GM12878 (cell line): ENCODE measurements around the gene EFCAB11. TPM values are rescaled to one million over a fixed set of nuclear protein-coding genes. Genes with fewer than 3 reads are reported as not detected.

Experiments used
- ATAC-seq: fragments of 200-7000 bp; cut with Tn5 transposase; 3 replicates; pipeline ENCODE4 v1.9.1; 2020; ENCODE audit warnings: mild to moderate bottlenecking, moderate library complexity
- BruUV-seq: library from RNA; stranded (reverse); fragments of 400-500 nt; replicated peaks from 2 replicates; lab custom pipeline; 2021; lab: Mats Ljungman, UMichigan
- CTCF ChIA-PET: fragments of 300-600 bp; sonication (Branson Sonifier 250); formaldehyde crosslinking; extraction: SDS; loops from one replicate; lab custom pipeline; 2021; ENCODE audit warnings: inconsistent platforms; lab: Yijun Ruan, JAX
- POLR2A ChIA-PET: fragments of 350-600 bp; formaldehyde crosslinking; extraction: SDS; loops from one replicate; lab custom pipeline; 2021; ENCODE audit warnings: inconsistent platforms; lab: Charles Lee
- RAD21 ChIA-PET: fragments of 300-600 bp; sonication (Branson Sonifier 250); formaldehyde crosslinking; loops from one replicate; lab custom pipeline; 2023; ENCODE audit warnings: antibody characterized with exemption; ENCODE audit not compliant: unreplicated experiment; lab: Charles Lee
- SMC1A ChIA-PET: fragments of 300-600 bp; sonication (Branson Sonifier 250); formaldehyde crosslinking; loops from one replicate; lab custom pipeline; 2023; ENCODE audit not compliant: unreplicated experiment, uncharacterized antibody; lab: Charles Lee
- DNase-seq: peaks from one replicate; pipeline ENCODE4 v3.0.0-alpha.2; 2011; ENCODE audit warnings: low read depth, low spot score
- FAIRE-seq: peaks from 3 replicates; lab custom pipeline; 2011; peaks lifted over from hg19 to GRCh38; lab: Jason Lieb, UNC
- H2AFZ ChIP-seq: 2 replicates; pipeline ENCODE4 v1.6.0; 2011; ENCODE audit warnings: low read depth, low read length, control low read depth; ENCODE audit not compliant: control insufficient read depth
- H3K27ac ChIP-seq: 2 replicates; pipeline ENCODE4 v1.5.1; 2011; ENCODE audit warnings: control low read depth; ENCODE audit not compliant: control insufficient read depth, insufficient read depth
- H3K27me3 ChIP-seq, 2 experiments: replicated peaks in 1 of 2; 2 replicates each; pipeline versions ENCODE4 v1.6.0 to v1.6.1; 2011; ENCODE audit warnings: low read length in 1 of 2; ENCODE audit not compliant: control insufficient read depth in 2 of 2, insufficient read depth in 2 of 2
- H3K36me3 ChIP-seq, 2 experiments: 2 replicates each; pipeline ENCODE4 v1.5.1; 2011; ENCODE audit warnings: low read length in 1 of 2; ENCODE audit not compliant: control insufficient read depth in 2 of 2, insufficient read depth in 2 of 2
- H3K4me1 ChIP-seq: 2 replicates; pipeline ENCODE4 v1.6.1; 2011; ENCODE audit warnings: mild to moderate bottlenecking, low read length, moderate library complexity, mixed read lengths; ENCODE audit not compliant: control insufficient read depth, insufficient read depth
- H3K4me2 ChIP-seq: 2 replicates; pipeline ENCODE4 v1.6.0; 2011; ENCODE audit warnings: control low read depth; ENCODE audit not compliant: control insufficient read depth, insufficient read depth
- H3K4me3 ChIP-seq: fragments of 200-600 bp; sonication (generic); 2 replicates; pipeline ENCODE4 v1.5.1; 2016
- H3K79me2 ChIP-seq: 2 replicates; pipeline ENCODE4 v1.6.0; 2011; ENCODE audit warnings: low read length; ENCODE audit not compliant: control insufficient read depth, insufficient read depth
- H3K9ac ChIP-seq: 2 replicates; pipeline ENCODE4 v1.8.0; 2011; ENCODE audit warnings: low read length, control low read depth, mixed read lengths; ENCODE audit not compliant: control insufficient read depth, insufficient read depth
- H3K9me3 ChIP-seq: replicated peaks from 3 replicates; pipeline ENCODE4 v1.5.1; 2011; ENCODE audit warnings: mild to moderate bottlenecking, low read length; ENCODE audit not compliant: control insufficient read depth, insufficient read depth
- H4K20me1 ChIP-seq: 2 replicates; pipeline ENCODE4 v1.6.0; 2011; ENCODE audit not compliant: control insufficient read depth, insufficient read depth
- BACH1 ChIP-seq: fragments of 450-650 bp; IDR thresholded peaks from 2 replicates; pipeline ENCODE4 v1.6.1; 2017; ENCODE audit warnings: mild to moderate bottlenecking, borderline replicate concordance
- CBFB ChIP-seq: IDR thresholded peaks from 2 replicates; pipeline ENCODE4 v1.6.1; 2016; ENCODE audit warnings: antibody characterized with exemption, low read depth
- CBX5 ChIP-seq: sonication (generic); IDR thresholded peaks from 2 replicates; pipeline ENCODE4 v1.6.1; 2016; ENCODE audit warnings: low read depth, moderate library complexity, mild to moderate bottlenecking, inconsistent platforms
- CREM ChIP-seq: IDR thresholded peaks from 2 replicates; pipeline ENCODE4 v1.6.1; 2014; ENCODE audit warnings: antibody characterized with exemption, low read depth
- ETV6 ChIP-seq, 2 experiments: fragments of 450-650 bp in 1 of 2; IDR thresholded peaks in 1 of 2; conservative IDR thresholded peaks in 1 of 2; 2 replicates each; pipeline ENCODE4 v1.6.1; 2014; ENCODE audit warnings: antibody characterized with exemption in 1 of 2, borderline replicate concordance in 1 of 2, low read depth in 1 of 2, mild to moderate bottlenecking in 1 of 2, moderate library complexity in 1 of 2
- IKZF2 ChIP-seq, 2 experiments: fragments of 450-650 bp; IDR thresholded peaks; 2 replicates each; pipeline ENCODE4 v1.6.1; 2017; ENCODE audit warnings: mild to moderate bottlenecking in 2 of 2, moderate library complexity in 2 of 2
- JUNB ChIP-seq: IDR thresholded peaks from 2 replicates; pipeline ENCODE4 v1.6.1; 2016; ENCODE audit warnings: antibody characterized with exemption, mild to moderate bottlenecking
- MXI1 ChIP-seq: fragments of 150-350 bp; IDR thresholded peaks from 2 replicates; pipeline ENCODE4 v1.6.1; 2011; ENCODE audit warnings: low read depth, mild to moderate bottlenecking, inconsistent platforms, low read length, improper control_type of control experiment
- RBBP5 ChIP-seq: fragments of 200-600 bp; sonication (generic); conservative IDR thresholded peaks from 2 replicates; pipeline ENCODE4 v1.6.1; 2016
- ZSCAN29 ChIP-seq: fragments of 450-650 bp; IDR thresholded peaks from 2 replicates; pipeline ENCODE4 v1.6.1; 2017; ENCODE audit warnings: mild to moderate bottlenecking, moderate library complexity
- WGBS: methylation state at CpG from one replicate; pipeline ENCODE4 v1.1.6; 2016; ENCODE audit warnings: low lambda C conversion rate; ENCODE audit not compliant: insufficient replicate concordance, insufficient coverage; ENCODE audit errors: missing lambda C conversion rate; 5-methylcytosine and 5-hydroxymethylcytosine counted together
- in situ Hi-C: fragments of 300-500 bp; cut with MboI; formaldehyde crosslinking; loops from 9 replicates; pipeline ENCODE4 v1.14.3; 2018; ENCODE audit warnings: mixed read lengths
- intact Hi-C: fragments of 100-400 bp; cut with micrococcal nuclease; formaldehyde crosslinking; loops from one replicate; pipeline ENCODE4 v1.14.2; 2022; ENCODE audit not compliant: unreplicated experiment
- polyA plus RNA-seq, 11 experiments: library from polyadenylated mRNA; depleted of rRNA in 4 of 11; unstranded in 6 of 11; stranded (reverse) in 5 of 11; fragments of >200 nt; fragmentation: Nextera tagmentation in 4 of 11; fragmentation: Illumina TruSeq in 1 of 11; extraction: Ambion mirVana in 4 of 11; extraction: Trizol in 1 of 11; gene quantifications; 1 replicate in 1 of 11; 2 replicates in 10 of 11; pipeline versions ENCODE4 v1.2.1 to v1.2.3, GENCODE V29; 2011 to 2016; ENCODE audit warnings: inconsistent platforms in 2 of 11, missing spikeins in 2 of 11, low read depth in 1 of 11
- total RNA-seq, 4 experiments: library from RNA; depleted of rRNA in 3 of 4; stranded (reverse); fragments of >200 nt in 3 of 4; fragmentation: Illumina TruSeq in 1 of 4; extraction: Trizol in 1 of 4; gene quantifications; 2 replicates each; pipeline versions ENCODE4 v1.2.1 to v1.2.3, GENCODE V29; 2013 to 2021
- TF ChIP-seq, protein P1 (sequence below): fragments of 450-650 bp; IDR thresholded peaks from 2 replicates; pipeline ENCODE4 v1.6.1; 2017; ENCODE audit warnings: borderline replicate concordance
- TF ChIP-seq, protein P2 (sequence below): fragments of 450-650 bp; IDR thresholded peaks from 2 replicates; pipeline ENCODE4 v1.6.1; 2018; ENCODE audit warnings: mild to moderate bottlenecking, low read depth, moderate library complexity; ENCODE audit not compliant: partially characterized antibody
- TF ChIP-seq, protein P3 (sequence below): fragments of 450-650 bp; IDR thresholded peaks from 2 replicates; pipeline ENCODE4 v1.6.1; 2016; ENCODE audit warnings: mild to moderate bottlenecking, moderate library complexity, borderline replicate concordance
- TF ChIP-seq, protein P4 (sequence below): fragments of 450-650 bp; IDR thresholded peaks from 2 replicates; pipeline ENCODE4 v1.6.1; 2017; ENCODE audit warnings: low read depth, mild to moderate bottlenecking, moderate library complexity

EFCAB11 gene
- total and polyA plus RNA-seq, 10 of the 15 experiments (the other 5 are each of a cell fraction or from before 2014, with no cell fraction given) = 8.6 to 37.4 (median 18.0) TPM

DNA sequence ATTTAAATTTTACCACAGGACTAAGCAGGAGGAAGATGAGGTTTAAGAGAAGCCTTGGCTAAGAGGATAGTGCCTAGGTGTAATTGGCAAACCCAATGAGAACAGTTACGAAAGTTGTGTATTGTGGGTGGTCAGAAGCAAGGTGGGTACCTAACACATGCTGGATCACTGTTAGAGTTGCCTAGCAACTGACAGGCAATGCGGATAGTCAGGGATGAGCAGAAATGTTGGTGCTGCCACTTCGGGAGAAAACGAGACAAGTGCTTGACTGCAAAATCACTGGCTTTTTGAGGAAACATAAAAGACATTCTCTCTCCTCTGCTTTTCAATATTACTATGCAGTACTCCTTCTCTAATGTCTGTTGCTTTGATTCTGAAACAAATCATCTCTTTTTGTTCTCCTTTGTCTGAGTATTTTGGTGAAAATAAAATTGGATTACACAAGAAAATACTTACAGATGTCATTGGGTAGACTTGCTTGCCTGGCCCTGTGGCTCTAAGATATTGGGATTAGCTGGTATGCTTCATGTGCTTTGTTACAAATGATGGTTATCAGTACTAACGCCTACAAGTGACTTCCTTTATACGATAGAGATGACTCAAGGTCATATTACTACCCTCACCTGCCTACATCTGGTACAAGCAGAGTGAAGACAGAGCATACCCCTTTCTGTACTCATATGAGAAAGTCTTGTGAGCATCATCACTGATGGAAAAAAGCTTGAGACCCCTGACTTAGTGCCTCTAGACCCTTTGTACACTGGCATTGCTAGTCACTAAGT is 49.2 kb upstream of the EFCAB11 start:
- DNase-seq (no peak), FAIRE-seq (no peak), ATAC-seq (no peak)
- no TSS peak for BruUV-seq
- ChIA-PET RAD21 (no interaction called here), CTCF (interaction anchor here (1.0 to 1.1 kb wide), 2 partner anchors 30 to 32 kb away, joined by 3 to 5 read pairs; no protein-coding TSS in a partner anchor), SMC1A (no interaction called here), POLR2A (no interaction called here)
- no peak overlapping the region for H3K27ac ChIP-seq
- H3K9ac ChIP-seq = no peak overlapping the region
- no peaks in the 10 kb centered on the region for H3K27me3 ChIP-seq
- H3K4me2 ChIP-seq = no peak overlapping the region
- no peaks in the 10 kb centered on the region for H4K20me1 ChIP-seq
- no peaks in the 10 kb centered on the region for H3K9me3 ChIP-seq
- WGBS = 62% methylated on average over 6 of the region's 6 CpGs
- intact Hi-C loops = no loop called here
- in situ Hi-C loops = no loop called here
- H2AFZ ChIP-seq = no peak overlapping the region
- H3K4me3 ChIP-seq = no peak overlapping the region
- no peaks in the 10 kb centered on the region for H3K4me1 ChIP-seq
- no peaks in the 10 kb centered on the region for H3K79me2 ChIP-seq
- peaks cover 2 to 16% of the 10 kb centered on the region in 2 experiments; a peak in 3 of 4 replicates for H3K36me3 ChIP-seq
- TF ChIP-seq CBFB (no peak), CBX5 (no peak), RBBP5 (no peak), IKZF2 (IDR thresholded peaks at IDR 0.05) (no peak), JUNB (no peak), MXI1 (no peak), ZSCAN29 (no peak), CREM (no peak), ETV6 (conservative IDR thresholded peaks at IDR 0.05 in 1 of 2, IDR thresholded peaks at IDR 0.05 in 1 of 2; ENCODE audit: borderline replicate concordance in 1 of 2, low read depth in 1 of 2) (no peak), BACH1 (no peak)
- TF ChIP-seq, protein P1, sequence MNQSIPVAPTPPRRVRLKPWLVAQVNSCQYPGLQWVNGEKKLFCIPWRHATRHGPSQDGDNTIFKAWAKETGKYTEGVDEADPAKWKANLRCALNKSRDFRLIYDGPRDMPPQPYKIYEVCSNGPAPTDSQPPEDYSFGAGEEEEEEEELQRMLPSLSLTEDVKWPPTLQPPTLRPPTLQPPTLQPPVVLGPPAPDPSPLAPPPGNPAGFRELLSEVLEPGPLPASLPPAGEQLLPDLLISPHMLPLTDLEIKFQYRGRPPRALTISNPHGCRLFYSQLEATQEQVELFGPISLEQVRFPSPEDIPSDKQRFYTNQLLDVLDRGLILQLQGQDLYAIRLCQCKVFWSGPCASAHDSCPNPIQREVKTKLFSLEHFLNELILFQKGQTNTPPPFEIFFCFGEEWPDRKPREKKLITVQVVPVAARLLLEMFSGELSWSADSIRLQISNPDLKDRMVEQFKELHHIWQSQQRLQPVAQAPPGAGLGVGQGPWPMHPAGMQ = no peak
- TF ChIP-seq, protein P2, sequence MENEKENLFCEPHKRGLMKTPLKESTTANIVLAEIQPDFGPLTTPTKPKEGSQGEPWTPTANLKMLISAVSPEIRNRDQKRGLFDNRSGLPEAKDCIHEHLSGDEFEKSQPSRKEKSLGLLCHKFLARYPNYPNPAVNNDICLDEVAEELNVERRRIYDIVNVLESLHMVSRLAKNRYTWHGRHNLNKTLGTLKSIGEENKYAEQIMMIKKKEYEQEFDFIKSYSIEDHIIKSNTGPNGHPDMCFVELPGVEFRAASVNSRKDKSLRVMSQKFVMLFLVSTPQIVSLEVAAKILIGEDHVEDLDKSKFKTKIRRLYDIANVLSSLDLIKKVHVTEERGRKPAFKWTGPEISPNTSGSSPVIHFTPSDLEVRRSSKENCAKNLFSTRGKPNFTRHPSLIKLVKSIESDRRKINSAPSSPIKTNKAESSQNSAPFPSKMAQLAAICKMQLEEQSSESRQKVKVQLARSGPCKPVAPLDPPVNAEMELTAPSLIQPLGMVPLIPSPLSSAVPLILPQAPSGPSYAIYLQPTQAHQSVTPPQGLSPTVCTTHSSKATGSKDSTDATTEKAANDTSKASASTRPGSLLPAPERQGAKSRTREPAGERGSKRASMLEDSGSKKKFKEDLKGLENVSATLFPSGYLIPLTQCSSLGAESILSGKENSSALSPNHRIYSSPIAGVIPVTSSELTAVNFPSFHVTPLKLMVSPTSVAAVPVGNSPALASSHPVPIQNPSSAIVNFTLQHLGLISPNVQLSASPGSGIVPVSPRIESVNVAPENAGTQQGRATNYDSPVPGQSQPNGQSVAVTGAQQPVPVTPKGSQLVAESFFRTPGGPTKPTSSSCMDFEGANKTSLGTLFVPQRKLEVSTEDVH = no peak
- TF ChIP-seq, protein P3, sequence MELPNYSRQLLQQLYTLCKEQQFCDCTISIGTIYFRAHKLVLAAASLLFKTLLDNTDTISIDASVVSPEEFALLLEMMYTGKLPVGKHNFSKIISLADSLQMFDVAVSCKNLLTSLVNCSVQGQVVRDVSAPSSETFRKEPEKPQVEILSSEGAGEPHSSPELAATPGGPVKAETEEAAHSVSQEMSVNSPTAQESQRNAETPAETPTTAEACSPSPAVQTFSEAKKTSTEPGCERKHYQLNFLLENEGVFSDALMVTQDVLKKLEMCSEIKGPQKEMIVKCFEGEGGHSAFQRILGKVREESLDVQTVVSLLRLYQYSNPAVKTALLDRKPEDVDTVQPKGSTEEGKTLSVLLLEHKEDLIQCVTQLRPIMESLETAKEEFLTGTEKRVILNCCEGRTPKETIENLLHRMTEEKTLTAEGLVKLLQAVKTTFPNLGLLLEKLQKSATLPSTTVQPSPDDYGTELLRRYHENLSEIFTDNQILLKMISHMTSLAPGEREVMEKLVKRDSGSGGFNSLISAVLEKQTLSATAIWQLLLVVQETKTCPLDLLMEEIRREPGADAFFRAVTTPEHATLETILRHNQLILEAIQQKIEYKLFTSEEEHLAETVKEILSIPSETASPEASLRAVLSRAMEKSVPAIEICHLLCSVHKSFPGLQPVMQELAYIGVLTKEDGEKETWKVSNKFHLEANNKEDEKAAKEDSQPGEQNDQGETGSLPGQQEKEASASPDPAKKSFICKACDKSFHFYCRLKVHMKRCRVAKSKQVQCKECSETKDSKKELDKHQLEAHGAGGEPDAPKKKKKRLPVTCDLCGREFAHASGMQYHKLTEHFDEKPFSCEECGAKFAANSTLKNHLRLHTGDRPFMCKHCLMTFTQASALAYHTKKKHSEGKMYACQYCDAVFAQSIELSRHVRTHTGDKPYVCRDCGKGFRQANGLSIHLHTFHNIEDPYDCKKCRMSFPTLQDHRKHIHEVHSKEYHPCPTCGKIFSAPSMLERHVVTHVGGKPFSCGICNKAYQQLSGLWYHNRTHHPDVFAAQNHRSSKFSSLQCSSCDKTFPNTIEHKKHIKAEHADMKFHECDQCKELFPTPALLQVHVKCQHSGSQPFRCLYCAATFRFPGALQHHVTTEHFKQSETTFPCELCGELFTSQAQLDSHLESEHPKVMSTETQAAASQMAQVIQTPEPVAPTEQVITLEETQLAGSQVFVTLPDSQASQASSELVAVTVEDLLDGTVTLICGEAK = no peak
- TF ChIP-seq, protein P4, sequence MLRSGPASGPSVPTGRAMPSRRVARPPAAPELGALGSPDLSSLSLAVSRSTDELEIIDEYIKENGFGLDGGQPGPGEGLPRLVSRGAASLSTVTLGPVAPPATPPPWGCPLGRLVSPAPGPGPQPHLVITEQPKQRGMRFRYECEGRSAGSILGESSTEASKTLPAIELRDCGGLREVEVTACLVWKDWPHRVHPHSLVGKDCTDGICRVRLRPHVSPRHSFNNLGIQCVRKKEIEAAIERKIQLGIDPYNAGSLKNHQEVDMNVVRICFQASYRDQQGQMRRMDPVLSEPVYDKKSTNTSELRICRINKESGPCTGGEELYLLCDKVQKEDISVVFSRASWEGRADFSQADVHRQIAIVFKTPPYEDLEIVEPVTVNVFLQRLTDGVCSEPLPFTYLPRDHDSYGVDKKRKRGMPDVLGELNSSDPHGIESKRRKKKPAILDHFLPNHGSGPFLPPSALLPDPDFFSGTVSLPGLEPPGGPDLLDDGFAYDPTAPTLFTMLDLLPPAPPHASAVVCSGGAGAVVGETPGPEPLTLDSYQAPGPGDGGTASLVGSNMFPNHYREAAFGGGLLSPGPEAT = no peak
